Kidney (tissue), 14 donors: ENCODE results near the gene CRMP1. TPM values are rescaled to one million over a fixed set of nuclear protein-coding genes. Genes with fewer than 3 reads are reported as not detected.

ENCODE experiments used
- DNase-seq, 5 donors: peaks; one replicate each; pipeline ENCODE4 v3.0.0-alpha.2; 2013 to 2020
- FAIRE-seq: peaks from 2 replicates; lab custom pipeline; 2012; peaks lifted over from hg19 to GRCh38; lab: Jason Lieb, UNC
- H3K27ac ChIP-seq, 2 donors: one replicate each; pipeline ENCODE4 v1.7.0; 2013; ENCODE audit warnings: low read depth in 2 of 2, low read length in 2 of 2, inconsistent platforms in 1 of 2
- H3K27me3 ChIP-seq: one replicate; pipeline ENCODE4 v1.7.1; 2013; ENCODE audit warnings: low read length, inconsistent platforms; ENCODE audit not compliant: control insufficient read depth, insufficient read depth
- H3K36me3 ChIP-seq, 3 donors: one replicate each; pipeline versions ENCODE4 v1.7.0 to v1.7.1; 2013; ENCODE audit warnings: low read length in 3 of 3, control low read depth in 1 of 3, inconsistent platforms in 1 of 3; ENCODE audit not compliant: insufficient read depth in 3 of 3, control insufficient read depth in 2 of 3
- H3K4me1 ChIP-seq, 3 donors: one replicate each; pipeline versions ENCODE4 v1.7.0 to v1.7.1; 2013; ENCODE audit warnings: low read length in 3 of 3, inconsistent platforms in 1 of 3, low read depth in 1 of 3; ENCODE audit not compliant: control insufficient read depth in 2 of 3, insufficient read depth in 2 of 3
- H3K4me3 ChIP-seq, 3 donors: one replicate each; pipeline versions ENCODE4 v1.7.0 to v1.8.1; 2013; ENCODE audit warnings: low read length in 3 of 3, control low read depth in 1 of 3, inconsistent platforms in 1 of 3
- H3K9ac ChIP-seq, 3 donors: one replicate each; pipeline versions ENCODE4 v1.7.0 to v1.7.1; 2013; ENCODE audit warnings: low read length in 3 of 3, control low read depth in 1 of 3, inconsistent platforms in 1 of 3
- H3K9me3 ChIP-seq, 3 donors: one replicate each; pipeline versions ENCODE4 v1.7.0 to v1.7.1; 2013; ENCODE audit warnings: low read length in 3 of 3, control low read depth in 1 of 3, inconsistent platforms in 1 of 3; ENCODE audit not compliant: control insufficient read depth in 2 of 3, insufficient read depth in 1 of 3
- CTCF ChIP-seq: IDR thresholded peaks from 3 replicates; pipeline ENCODE4 v1.5.1; 2012; ENCODE audit warnings: mild to moderate bottlenecking, moderate library complexity, borderline replicate concordance; ENCODE audit not compliant: insufficient read depth; ENCODE audit errors: extremely low read depth
- intact Hi-C: fragments of 100-400 bp; cut with DNase I; formaldehyde crosslinking; loops from one replicate; pipeline ENCODE4 v1.11.1; 2022
- polyA plus RNA-seq: library from polyadenylated mRNA; stranded (reverse); fragments of 350-450 nt; fragmentation: Illumina TruSeq; extraction: RNeasy Lipid Tissue Mini Kit (QIAGEN cat#74804); gene quantifications from one replicate; pipeline ENCODE4 v1.2.3, GENCODE V29; 2014; ENCODE audit warnings: low read depth, low replicate concordance; ENCODE audit not compliant: insufficient read depth
- total RNA-seq: library from RNA; stranded (reverse); fragmentation: NEBNext Ultra II Directional; extraction: Animal tissue kit (Norgen Biotek cat#: 25700); gene quantifications from one replicate; pipeline ENCODE4 v1.2.1, GENCODE V29; 2021
- donor health status: control.
- donor health status: control.
- donor health status: control.
- donor health status: control.
- donor health status: control.
- donor health status: DM: yes; HTN: yes; CAD: no.
- donor health status: Normal renal cell carcinoma (clear cell type).

The CRMP1 gene
- total and polyA plus RNA-seq, 2 donors from 2014 or later: 0.26 to 0.66 TPM

- intact Hi-C loops: no loop called here
- no peak overlapping the region for H3K27ac ChIP-seq
- no peak for TF ChIP-seq CTCF
- no peaks in the 10 kb centered on the region for H3K9me3 ChIP-seq
- H3K4me3 ChIP-seq: no peak overlapping the region
- DNase-seq: no peak
- no peak overlapping the region for H3K9ac ChIP-seq
- no peaks in the 10 kb centered on the region for H3K4me1 ChIP-seq
- no peaks in the 10 kb centered on the region for H3K27me3 ChIP-seq
- H3K36me3 ChIP-seq: peaks cover 12 to 64% (median 36%) of the 10 kb centered on the region in 3 donors
- FAIRE-seq: no peak
These were observed 83.6 kb downstream of the CRMP1 start for GRCh38 chr4:5809216-5809776.

- DNase-seq (no peak), FAIRE-seq (no peak)
- no peak overlapping the region for H3K27ac ChIP-seq
- peaks cover 12 to 61% (median 31%) of the 10 kb centered on the region in 3 donors for H3K36me3 ChIP-seq
- no peaks in the 10 kb centered on the region for H3K4me1 ChIP-seq
- no peaks in the 10 kb centered on the region for H3K27me3 ChIP-seq
- no peak overlapping the region for H3K4me3 ChIP-seq
- intact Hi-C loops: no loop called here
- H3K9me3 ChIP-seq: no peaks in the 10 kb centered on the region
- H3K9ac ChIP-seq: no peak overlapping the region
- TF ChIP-seq CTCF: no peak
These were observed 84.7 kb downstream of the CRMP1 start for GRCh38 chr4:5808081-5808741.

GRCh38 chr4:5805270-5805669 lies 87.6 kb downstream of the CRMP1 start:
- intact Hi-C loops: no loop called here

More at GRCh38 chr4:5805270-5805669, 87.6 kb downstream of the CRMP1 start:
- H3K9ac ChIP-seq: no peak overlapping the region
- H3K36me3 ChIP-seq: peaks cover 12 to 58% (median 27%) of the 10 kb centered on the region in 3 donors
- no peak for FAIRE-seq
- DNase-seq: no peak
- no peaks in the 10 kb centered on the region for H3K27me3 ChIP-seq
- no peaks in the 10 kb centered on the region for H3K9me3 ChIP-seq
- no peak overlapping the region for H3K4me3 ChIP-seq
- H3K27ac ChIP-seq: no peak overlapping the region
- no peaks in the 10 kb centered on the region for H3K4me1 ChIP-seq
- TF ChIP-seq CTCF: no peak
